GM19238 (cell line): ENCODE measurements around the gene ZDHHC14.

ENCODE experiments used
- DNase-seq: peaks from one replicate; pipeline ENCODE4 v3.0.0; 2011; ENCODE audit warnings: low spot score; ENCODE audit not compliant: insufficient read length

Gene ZDHHC14

GRCh38 chr6:157531986-157532365 lies 151.0 kb downstream of the ZDHHC14 start:
- DNase-seq, result no peak

- no peak for DNase-seq
Observed at GRCh38 chr6:157533048-157533871, 152.3 kb downstream of the ZDHHC14 start.

- DNase-seq, result no peak
Observed at GRCh38 chr6:157534134-157534871, 153.3 kb downstream of the ZDHHC14 start.

- no peak for DNase-seq
Observed at GRCh38 chr6:157534977-157535339, 154.0 kb downstream of the ZDHHC14 start.

- DNase-seq, result no peak
Observed at GRCh38 chr6:157535340-157536222, 154.6 kb downstream of the ZDHHC14 start.

GRCh38 chr6:157536223-157536545 lies 155.2 kb downstream of the ZDHHC14 start:
- DNase-seq, result no peak

GRCh38 chr6:157537556-157537955 lies 156.6 kb downstream of the ZDHHC14 start:
- no peak for DNase-seq

GRCh38 chr6:157538168-157538567 lies 157.2 kb downstream of the ZDHHC14 start:
- DNase-seq, result no peak

GRCh38 chr6:157538698-157539097 lies 157.7 kb downstream of the ZDHHC14 start:
- no peak for DNase-seq

GRCh38 chr6:157539421-157539822 lies 158.4 kb downstream of the ZDHHC14 start:
- DNase-seq, result no peak

GRCh38 chr6:157539900-157540752 lies 159.1 kb downstream of the ZDHHC14 start:
- DNase-seq, result no peak

- no peak for DNase-seq
Observed at GRCh38 chr6:157541618-157542413, 160.8 kb downstream of the ZDHHC14 start.

- no peak for DNase-seq
Observed at GRCh38 chr6:157542414-157543160, 161.6 kb downstream of the ZDHHC14 start.

GRCh38 chr6:157546321-157546720 lies 165.3 kb downstream of the ZDHHC14 start:
- no peak for DNase-seq

GRCh38 chr6:157547112-157547511 lies 166.1 kb downstream of the ZDHHC14 start:
- DNase-seq, result no peak

GRCh38 chr6:157548635-157549467 lies 167.9 kb downstream of the ZDHHC14 start:
- no peak for DNase-seq

GRCh38 chr6:157549468-157549745 lies 168.4 kb downstream of the ZDHHC14 start:
- DNase-seq, result no peak

GRCh38 chr6:157550114-157550989 lies 169.4 kb downstream of the ZDHHC14 start:
- no peak for DNase-seq
